NCI-H345 (cell line): ENCODE measurements around the gene DDX1.
A peak's percentile ranks its signal among the peaks of the same experiment; 100 is the strongest.

ENCODE experiments used
- DNase-seq: peaks from one replicate; lab custom pipeline; 2025; lab: John Stamatoyannopoulos, UW

Gene DDX1

GRCh38 chr2:15562354-15563031, 29.2 kb upstream of the DDX1 start:
- no peak for DNase-seq

- DNase-seq = no peak
Measured at GRCh38 chr2:15563227-15564100, 28.2 kb upstream of the DDX1 start.

- no peak for DNase-seq
Measured at GRCh38 chr2:15565392-15565791, 26.3 kb upstream of the DDX1 start.

- DNase-seq = no peak
Measured at GRCh38 chr2:15565994-15566671, 25.5 kb upstream of the DDX1 start.

- no peak for DNase-seq
Measured at GRCh38 chr2:15566912-15567311, 24.8 kb upstream of the DDX1 start.

GRCh38 chr2:15568874-15569273, 22.8 kb upstream of the DDX1 start:
- DNase-seq = no peak

GRCh38 chr2:15570104-15570503, 21.6 kb upstream of the DDX1 start:
- no peak for DNase-seq

- DNase-seq = no peak
Measured at GRCh38 chr2:15571729-15572128, 19.9 kb upstream of the DDX1 start.

GRCh38 chr2:15577071-15577735, 14.5 kb upstream of the DDX1 start:
- peak; percentile 88 for DNase-seq

GRCh38 chr2:15579641-15580040, 12.0 kb upstream of the DDX1 start:
- no peak for DNase-seq

- no peak for DNase-seq
Measured at GRCh38 chr2:15580451-15580850, 11.2 kb upstream of the DDX1 start.

- DNase-seq = no peak
Measured at GRCh38 chr2:15582710-15583357, 8.8 kb upstream of the DDX1 start.

- DNase-seq = no peak
Measured at GRCh38 chr2:15583826-15584225, 7.8 kb upstream of the DDX1 start.

GRCh38 chr2:15584316-15584715, 7.4 kb upstream of the DDX1 start:
- no peak for DNase-seq

- DNase-seq = no peak
Measured at GRCh38 chr2:15584767-15585469, 6.8 kb upstream of the DDX1 start.

GRCh38 chr2:15588329-15588919, 3.2 kb upstream of the DDX1 start:
- DNase-seq = peak; percentile 62

- DNase-seq = no peak
Measured at GRCh38 chr2:15591373-15591691, 336 bp upstream of the DDX1 start.

- no peak for DNase-seq
Measured at GRCh38 chr2:15593327-15593705, 1.6 kb downstream of the DDX1 start.

- no peak for DNase-seq
Measured at GRCh38 chr2:15594291-15595256, 2.9 kb downstream of the DDX1 start.
